Esophagus muscularis mucosa (tissue), 4 donors: ENCODE results near the gene CACNA2D3. TPM values are rescaled to one million over a fixed set of nuclear protein-coding genes. Genes with fewer than 3 reads are reported as not detected.

Experiments used
- DNase-seq: peaks from one replicate; pipeline ENCODE4 v3.0.0-alpha.2; 2017; ENCODE audit errors: extremely low spot score
- H3K27ac ChIP-seq, 4 donors: fragments of 200-600 bp; sonication (generic); replicated peaks in 1 of 4; 1 replicate in 3 of 4; 2 replicates in 1 of 4; pipeline ENCODE4 v1.5.1; 2016 to 2019; ENCODE audit warnings: mild to moderate bottlenecking in 1 of 4
- H3K27me3 ChIP-seq, 4 donors: fragments of 200-600 bp; sonication (generic); one replicate each; pipeline versions ENCODE4 v1.5.1 to v1.6.0; 2016 to 2019
- H3K36me3 ChIP-seq, 4 donors: fragments of 200-600 bp; sonication (generic); one replicate each; pipeline ENCODE4 v1.5.1; 2016 to 2019
- H3K4me1 ChIP-seq, 4 donors: fragments of 200-600 bp; sonication (generic); one replicate each; pipeline ENCODE4 v1.5.1; 2016 to 2019
- H3K4me3 ChIP-seq, 4 donors: fragments of 200-600 bp; sonication (generic); 1 replicate in 2 of 4; 2 replicates in 2 of 4; pipeline ENCODE4 v1.5.1; 2016 to 2019; ENCODE audit warnings: mild to moderate bottlenecking in 4 of 4, moderate library complexity in 1 of 4
- H3K9me3 ChIP-seq, 4 donors: fragments of 200-600 bp; sonication (generic); 1 replicate in 3 of 4; 2 replicates in 1 of 4; pipeline ENCODE4 v1.5.1; 2016 to 2019
- EP300 ChIP-seq: sonication (generic); formaldehyde crosslinking; IDR thresholded peaks from one replicate; pipeline ENCODE4 v1.6.1; 2017; ENCODE audit warnings: antibody characterized with exemption
- POLR2A ChIP-seq: fragments of 450-650 bp; IDR thresholded peaks from one replicate; pipeline ENCODE4 v1.6.1; 2017; ENCODE audit warnings: antibody characterized with exemption, moderate library complexity, mild to moderate bottlenecking, low read depth
- POLR2AphosphoS5 ChIP-seq, 2 donors: sonication (generic); formaldehyde crosslinking; IDR thresholded peaks; one replicate each; pipeline ENCODE4 v1.6.1; 2017; ENCODE audit warnings: antibody characterized with exemption in 2 of 2
- WGBS: methylation state at CpG from one replicate; pipeline ENCODE4 v1.1.5; 2018; 5-methylcytosine and 5-hydroxymethylcytosine counted together
- intact Hi-C: fragments of 100-400 bp; cut with DNase I; formaldehyde crosslinking; loops from one replicate; pipeline ENCODE4 v1.15.1; 2023
- total RNA-seq, 4 donors: library from RNA; depleted of rRNA; stranded (reverse); fragments of >200 nt; gene quantifications; one replicate each; pipeline versions ENCODE4 v1.1.0 to v1.2.1, GENCODE V29; 2016
- TF ChIP-seq, protein P1 (sequence below), 3 experiments: fragments of 200-600 bp in 2 of 3; fragments of 450-650 bp in 1 of 3; sonication (generic) in 2 of 3; IDR thresholded peaks; one replicate each; pipeline ENCODE4 v1.5.1; 2017 to 2019; ENCODE audit warnings: antibody characterized with exemption in 3 of 3, mild to moderate bottlenecking in 2 of 3, moderate library complexity in 1 of 3

The CACNA2D3 gene
- total RNA-seq, 4 donors from 2014 or later: 2.5 to 6.3 (median 3.9) TPM

DNA sequence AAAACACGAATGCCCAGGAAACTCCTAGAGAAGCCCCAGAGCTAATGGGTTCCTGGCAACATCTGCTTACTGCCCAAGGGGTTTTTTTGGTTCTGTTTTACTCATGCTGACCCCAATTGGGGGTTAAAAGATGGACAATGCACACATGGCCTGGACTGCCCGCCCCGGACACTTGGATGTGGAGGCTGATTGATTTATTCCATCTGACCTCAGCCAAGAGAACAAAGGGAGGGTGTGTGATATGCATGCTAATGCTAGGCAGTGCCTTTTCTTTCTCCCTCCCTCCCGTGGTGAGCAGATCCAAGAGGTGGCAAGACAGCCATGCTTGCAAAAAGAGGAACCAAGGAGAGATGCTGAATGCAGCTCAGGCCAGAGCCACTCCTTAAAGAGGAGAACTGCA, 808.8 kb downstream of the CACNA2D3 start:
- intact Hi-C loops: no loop called here
- no peak for DNase-seq
- Histone ChIP-seq H3K4me1 (no peaks in the 10 kb centered on the region), H3K4me3 (no peak overlapping the region), H3K27me3 (no peaks in the 10 kb centered on the region), H3K9me3 (no peaks in the 10 kb centered on the region), H3K27ac (no peak overlapping the region), H3K36me3 (no peaks in the 10 kb centered on the region)
- 68% methylated on average over 4 of the region's 4 CpGs for WGBS
- TF ChIP-seq POLR2AphosphoS5 (IDR thresholded peaks at IDR 0.05) (no peak), EP300 (no peak), POLR2A (no peak)
- TF ChIP-seq, protein P1, sequence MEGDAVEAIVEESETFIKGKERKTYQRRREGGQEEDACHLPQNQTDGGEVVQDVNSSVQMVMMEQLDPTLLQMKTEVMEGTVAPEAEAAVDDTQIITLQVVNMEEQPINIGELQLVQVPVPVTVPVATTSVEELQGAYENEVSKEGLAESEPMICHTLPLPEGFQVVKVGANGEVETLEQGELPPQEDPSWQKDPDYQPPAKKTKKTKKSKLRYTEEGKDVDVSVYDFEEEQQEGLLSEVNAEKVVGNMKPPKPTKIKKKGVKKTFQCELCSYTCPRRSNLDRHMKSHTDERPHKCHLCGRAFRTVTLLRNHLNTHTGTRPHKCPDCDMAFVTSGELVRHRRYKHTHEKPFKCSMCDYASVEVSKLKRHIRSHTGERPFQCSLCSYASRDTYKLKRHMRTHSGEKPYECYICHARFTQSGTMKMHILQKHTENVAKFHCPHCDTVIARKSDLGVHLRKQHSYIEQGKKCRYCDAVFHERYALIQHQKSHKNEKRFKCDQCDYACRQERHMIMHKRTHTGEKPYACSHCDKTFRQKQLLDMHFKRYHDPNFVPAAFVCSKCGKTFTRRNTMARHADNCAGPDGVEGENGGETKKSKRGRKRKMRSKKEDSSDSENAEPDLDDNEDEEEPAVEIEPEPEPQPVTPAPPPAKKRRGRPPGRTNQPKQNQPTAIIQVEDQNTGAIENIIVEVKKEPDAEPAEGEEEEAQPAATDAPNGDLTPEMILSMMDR (IDR thresholded peaks at IDR 0.05): no peak

- Histone ChIP-seq H3K27me3 (no peaks in the 10 kb centered on the region), H3K4me3 (no peak overlapping the region), H3K9me3 (no peaks in the 10 kb centered on the region), H3K36me3 (no peaks in the 10 kb centered on the region), H3K27ac (no peak overlapping the region), H3K4me1 (no peaks in the 10 kb centered on the region)
- intact Hi-C loops: no loop called here
- 65% methylated on average over 4 of the region's 4 CpGs for WGBS
- DNase-seq: no peak
- TF ChIP-seq EP300 (no peak), POLR2A (no peak), POLR2AphosphoS5 (IDR thresholded peaks at IDR 0.05) (no peak)
- TF ChIP-seq, protein P1 (IDR thresholded peaks at IDR 0.05): no peak
Observed at GRCh38 chr3:54932606-54933005, 810.3 kb downstream of the CACNA2D3 start.

- Histone ChIP-seq H3K9me3 (no peaks in the 10 kb centered on the region), H3K27ac (no peak overlapping the region), H3K4me1 (no peaks in the 10 kb centered on the region), H3K27me3 (no peaks in the 10 kb centered on the region), H3K4me3 (no peak overlapping the region), H3K36me3 (no peaks in the 10 kb centered on the region)
- DNase-seq: no peak
- WGBS: 87% methylated on average over 3 of the region's 3 CpGs
- intact Hi-C loops: no loop called here
- TF ChIP-seq EP300 (no peak), POLR2AphosphoS5 (IDR thresholded peaks at IDR 0.05) (no peak), POLR2A (no peak)
- TF ChIP-seq, protein P1 (IDR thresholded peaks at IDR 0.05): no peak
Observed at GRCh38 chr3:54935869-54936268, 813.5 kb downstream of the CACNA2D3 start.

DNA sequence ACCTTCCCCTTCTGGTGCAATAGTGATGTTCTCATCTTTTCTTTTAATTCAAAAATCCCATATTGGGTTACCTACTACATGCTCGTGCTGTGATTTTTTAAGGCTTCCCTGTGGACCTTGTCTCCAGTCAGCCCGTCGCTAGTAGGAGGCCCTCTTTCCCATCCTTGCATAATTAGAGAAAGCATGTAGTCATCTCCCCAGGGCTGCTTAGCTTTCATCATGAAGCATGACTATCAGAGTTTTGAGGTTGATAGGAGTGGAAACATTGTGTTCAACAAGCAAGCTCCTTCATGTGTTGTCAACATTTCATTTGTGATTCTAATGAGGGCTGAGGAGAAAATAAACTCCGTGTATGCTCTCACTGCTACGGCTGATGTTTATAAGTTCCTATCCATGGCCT, 814.2 kb downstream of the CACNA2D3 start:
- intact Hi-C loops: no loop called here
- TF ChIP-seq POLR2A (no peak), EP300 (no peak), POLR2AphosphoS5 (IDR thresholded peaks at IDR 0.05) (no peak)
- TF ChIP-seq, protein P1 (IDR thresholded peaks at IDR 0.05): no peak
- H3K9me3 ChIP-seq: no peaks in the 10 kb centered on the region
- H3K27ac ChIP-seq: no peak overlapping the region
- H3K36me3 ChIP-seq: no peaks in the 10 kb centered on the region
- WGBS: 81% methylated on average over 5 of the region's 5 CpGs
- no peak overlapping the region for H3K4me3 ChIP-seq
- DNase-seq: no peak
- H3K4me1 ChIP-seq: no peaks in the 10 kb centered on the region
- H3K27me3 ChIP-seq: no peaks in the 10 kb centered on the region

DNA sequence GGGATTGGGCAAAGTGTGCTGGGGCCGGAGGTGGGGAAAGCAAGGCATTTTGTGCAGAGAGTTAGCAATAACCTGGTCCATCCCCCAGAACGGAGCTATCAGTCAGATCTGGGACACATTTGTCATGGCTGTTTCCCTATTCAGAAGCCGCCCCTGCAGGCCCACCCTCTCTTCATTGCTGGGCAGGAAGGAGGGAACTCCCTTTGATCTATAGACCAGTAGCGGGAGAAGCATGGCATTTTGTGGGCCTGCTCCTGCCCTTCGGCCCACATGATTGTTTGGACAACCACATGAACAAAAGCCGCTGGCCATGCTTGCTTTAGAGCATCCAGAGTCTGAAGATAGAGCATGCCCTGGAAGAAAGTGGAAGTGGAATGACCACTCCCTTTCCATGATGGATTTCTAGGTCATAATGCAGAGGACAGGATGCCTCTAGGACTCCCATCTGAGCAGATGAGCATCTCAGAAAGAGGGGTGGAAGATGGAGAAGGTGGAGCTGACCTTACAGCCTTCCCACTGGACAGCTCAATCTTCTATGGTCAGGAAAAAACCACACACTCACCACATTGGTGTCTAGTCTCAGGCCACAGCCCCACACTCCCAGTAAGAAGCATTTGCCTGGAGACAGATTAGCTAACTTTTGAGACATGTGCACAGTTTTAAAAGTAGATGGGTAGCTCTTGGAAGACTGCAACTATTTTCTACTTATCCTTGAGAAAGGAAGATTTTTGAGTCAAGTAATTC, 817.4 kb downstream of the CACNA2D3 start:
- WGBS: 56% methylated on average over 6 of the region's 6 CpGs
- DNase-seq: no peak
- Histone ChIP-seq H3K4me1 (no peaks in the 10 kb centered on the region), H3K4me3 (no peak overlapping the region), H3K9me3 (no peaks in the 10 kb centered on the region), H3K36me3 (no peaks in the 10 kb centered on the region), H3K27ac (no peak overlapping the region), H3K27me3 (no peaks in the 10 kb centered on the region)
- TF ChIP-seq POLR2AphosphoS5 (IDR thresholded peaks at IDR 0.05) (no peak), POLR2A (no peak), EP300 (no peak)
- TF ChIP-seq, protein P1 (IDR thresholded peaks at IDR 0.05): no peak
- intact Hi-C loops: no loop called here
